B cell (primary cell): ENCODE data around the gene MYO1C. TPM values are rescaled to one million over a fixed set of nuclear protein-coding genes. Genes with fewer than 3 reads are reported as not detected.

ENCODE experiments used
- ATAC-seq: fragments of 200-7000 bp; cut with Tn5 transposase; one replicate; pipeline ENCODE4 v1.10.0; 2021; ENCODE audit warnings: low read depth, mild to moderate bottlenecking, moderate number of reproducible peaks, moderate library complexity
- CTCF ChIA-PET: fragments of 350-600 bp; sonication (Branson Sonifier 250); formaldehyde crosslinking; loops from one replicate; lab custom pipeline; 2021; ENCODE audit warnings: antibody characterized with exemption, inconsistent platforms; lab: Charles Lee
- POLR2A ChIA-PET: fragments of 350-600 bp; sonication (Branson Sonifier 250); formaldehyde crosslinking; loops from one replicate; lab custom pipeline; 2021; ENCODE audit warnings: antibody characterized with exemption; lab: Charles Lee
- DNase-seq: peaks from one replicate; pipeline ENCODE4 v3.0.0; 2013
- H2AFZ ChIP-seq: 2 replicates; pipeline ENCODE4 v1.6.1; 2012; ENCODE audit warnings: mild to moderate bottlenecking, low read depth, low read length; ENCODE audit not compliant: insufficient read depth, poor library complexity, severe bottlenecking
- H3K27ac ChIP-seq, 2 donors: 1 replicate in 1 of 2; 2 replicates in 1 of 2; pipeline ENCODE4 v1.5.1; 2012 to 2013; ENCODE audit warnings: low read length in 2 of 2, mild to moderate bottlenecking in 2 of 2, moderate library complexity in 1 of 2
- H3K27me3 ChIP-seq, 4 experiments: fragments of 200-600 bp in 1 of 4; sonication (generic) in 1 of 4; replicated peaks in 1 of 4; 1 replicate in 2 of 4; 2 replicates in 2 of 4; pipeline versions ENCODE4 v1.6.1 to v1.7.0; 2013 to 2016; ENCODE audit warnings: low read length in 3 of 4, mild to moderate bottlenecking in 2 of 4, mixed read lengths in 1 of 4, moderate library complexity in 1 of 4; ENCODE audit not compliant: insufficient read depth in 4 of 4, control insufficient read depth in 3 of 4; ENCODE audit errors: control extremely low read depth in 1 of 4
- H3K36me3 ChIP-seq, 2 experiments: replicated peaks in 1 of 2; 1 replicate in 1 of 2; 2 replicates in 1 of 2; pipeline versions ENCODE4 v1.6.1 to v1.7.1; 2013; ENCODE audit warnings: low read length in 1 of 2; ENCODE audit not compliant: insufficient read depth in 2 of 2, control insufficient read depth in 1 of 2; ENCODE audit errors: control extremely low read depth in 1 of 2, extremely low read depth in 1 of 2
- H3K4me1 ChIP-seq, 2 donors: fragments of 200-600 bp in 1 of 2; sonication (generic) in 1 of 2; 1 replicate in 1 of 2; 2 replicates in 1 of 2; pipeline versions ENCODE4 v1.5.1 to v1.6.1; 2013 to 2017; ENCODE audit warnings: low read length in 2 of 2; ENCODE audit not compliant: control insufficient read depth in 2 of 2, insufficient read depth in 2 of 2
- H3K4me2 ChIP-seq: replicated peaks from 2 replicates; pipeline ENCODE3; 2012; ENCODE audit warnings: mild to moderate bottlenecking, low read depth, low read length; ENCODE audit not compliant: poor library complexity, severe bottlenecking
- H3K4me3 ChIP-seq, 5 experiments: fragments of 200-600 bp in 1 of 5; sonication (generic) in 1 of 5; 1 replicate in 3 of 5; 2 replicates in 2 of 5; pipeline versions ENCODE4 v1.5.1 to v1.7.0; 2011 to 2016; ENCODE audit warnings: low read length in 4 of 5, mild to moderate bottlenecking in 4 of 5, low read depth in 2 of 5, control low read depth in 1 of 5, moderate library complexity in 1 of 5; ENCODE audit not compliant: insufficient read depth in 1 of 5; ENCODE audit errors: control extremely low read depth in 1 of 5, extremely low read depth in 1 of 5
- H3K79me2 ChIP-seq: fragments of 200-600 bp; sonication (generic); one replicate; pipeline ENCODE4 v1.6.0; 2016; ENCODE audit warnings: low read length; ENCODE audit not compliant: control insufficient read depth, insufficient read depth
- H3K9ac ChIP-seq: fragments of 200-600 bp; sonication (generic); 2 replicates; pipeline ENCODE4 v1.6.1; 2017; ENCODE audit warnings: mild to moderate bottlenecking, low read length, moderate library complexity
- H3K9me3 ChIP-seq, 3 donors: one replicate each; pipeline versions ENCODE4 v1.6.1 to v1.7.1; 2013; ENCODE audit warnings: low read length in 2 of 3; ENCODE audit not compliant: control insufficient read depth in 2 of 3, insufficient read depth in 1 of 3; ENCODE audit errors: control extremely low read depth in 1 of 3
- H4K20me1 ChIP-seq: 2 replicates; pipeline ENCODE4 v1.6.0; 2012; ENCODE audit warnings: mild to moderate bottlenecking, low read length; ENCODE audit not compliant: insufficient read depth, control insufficient read depth, poor library complexity, severe bottlenecking
- H3K27ac Mint-ChIP-seq: one replicate; pipeline ENCODE4 v1.8.0; 2021; ENCODE audit warnings: mixed read lengths
- H3K27me3 Mint-ChIP-seq: one replicate; pipeline ENCODE4 v1.8.0; 2021; ENCODE audit warnings: mixed read lengths
- H3K4me1 Mint-ChIP-seq: one replicate; pipeline ENCODE4 v1.8.0; 2021; ENCODE audit warnings: mixed read lengths
- H3K4me3 Mint-ChIP-seq: one replicate; pipeline ENCODE4 v1.8.0; 2021; ENCODE audit warnings: mixed read lengths
- H3K9me3 Mint-ChIP-seq: one replicate; pipeline ENCODE4 v1.8.0; 2022; ENCODE audit warnings: mixed read lengths; ENCODE audit not compliant: insufficient read depth
- CTCF ChIP-seq: fragments of 200-600 bp; IDR thresholded peaks from one replicate; pipeline ENCODE4 v1.8.0; 2022; ENCODE audit warnings: antibody characterized with exemption, mild to moderate bottlenecking
- EZH2 ChIP-seq: IDR thresholded peaks from 2 replicates; pipeline ENCODE4 v1.6.1; 2012; ENCODE audit warnings: borderline replicate concordance, low read depth, mild to moderate bottlenecking, moderate library complexity, low read length; ENCODE audit not compliant: insufficient read depth, poor library complexity, severe bottlenecking
- WGBS: methylation state at CpG from one replicate; pipeline ENCODE4 v1.1.5; 2013; ENCODE audit warnings: missing lambda C conversion rate; ENCODE audit not compliant: insufficient coverage; 5-methylcytosine and 5-hydroxymethylcytosine counted together
- intact Hi-C: fragments of 100-400 bp; cut with micrococcal nuclease; formaldehyde crosslinking; loops from one replicate; pipeline ENCODE4 v1.10.0; 2022
- polyA plus RNA-seq: library from polyadenylated mRNA; depleted of rRNA; stranded (reverse); fragments of >200 nt; gene quantifications from 2 replicates; pipeline ENCODE4 v1.2.3, GENCODE V29; 2012
- total RNA-seq, 2 donors: library from RNA; stranded (reverse); fragments of 120-200 nt in 1 of 2; gene quantifications; 1 replicate in 1 of 2; 2 replicates in 1 of 2; pipeline versions ENCODE4 v1.2.3 to v1.2.4, GENCODE V29; 2013 to 2022

MYO1C gene
- total and polyA plus RNA-seq, 2 donors (not counting 1 experiment from before 2014, with no cell fraction given): 54.7 to 81.7 TPM

- ChIA-PET CTCF (interaction anchor here (1.0 kb wide), 1 partner anchor 8 kb away, joined by 3 read pairs; no protein-coding TSS in a partner anchor), POLR2A (no interaction called here)
- no peaks in the 10 kb centered on the region for H3K27me3 ChIP-seq
- Mint-ChIP-seq H3K9me3 (no peaks in the 10 kb centered on the region), H3K27me3 (no peaks in the 10 kb centered on the region), H3K4me3 (no peak overlapping the region), H3K27ac (no peak overlapping the region), H3K4me1 (no peaks in the 10 kb centered on the region)
- intact Hi-C loops: no loop called here
- H3K4me3 ChIP-seq: no peak overlapping the region
- ATAC-seq (no peak), DNase-seq (no peak)
- 94% methylated on average over 10 of the region's 13 CpGs for WGBS
- H2AFZ ChIP-seq: no peak overlapping the region
- peaks cover 44% of the 10 kb centered on the region for H3K79me2 ChIP-seq
- peaks cover 17% of the 10 kb centered on the region for H4K20me1 ChIP-seq
- H3K4me2 ChIP-seq: no peak overlapping the region
- no peak for TF ChIP-seq EZH2
- no peak for TF ChIP-seq CTCF
- H3K4me1 ChIP-seq: no peaks in the 10 kb centered on the region
- no peak overlapping the region for H3K9ac ChIP-seq
- peaks cover 0 to 64% of the 10 kb centered on the region in 2 experiments for H3K36me3 ChIP-seq
- no peak overlapping the region for H3K27ac ChIP-seq
- no peaks in the 10 kb centered on the region for H3K9me3 ChIP-seq
These were observed 14.3 kb upstream of the MYO1C start for GRCh38 chr17:1506649-1507267.

GRCh38 chr17:1505586-1505985 lies 13.1 kb upstream of the MYO1C start:
- Mint-ChIP-seq H3K27ac (no peak overlapping the region), H3K9me3 (no peaks in the 10 kb centered on the region), H3K27me3 (no peaks in the 10 kb centered on the region), H3K4me3 (no peak overlapping the region), H3K4me1 (no peaks in the 10 kb centered on the region)
- intact Hi-C loops: no loop called here
- TF ChIP-seq CTCF: no peak
- TF ChIP-seq EZH2: no peak
- H3K27me3 ChIP-seq: no peaks in the 10 kb centered on the region
- H3K9me3 ChIP-seq: no peaks in the 10 kb centered on the region
- peaks cover 0 to 58% of the 10 kb centered on the region in 2 experiments for H3K36me3 ChIP-seq
- no peak overlapping the region for H3K27ac ChIP-seq
- H2AFZ ChIP-seq: no peak overlapping the region
- H3K9ac ChIP-seq: no peak overlapping the region
- no peaks in the 10 kb centered on the region for H3K4me1 ChIP-seq
- peaks cover 6% of the 10 kb centered on the region for H4K20me1 ChIP-seq
- ChIA-PET CTCF (interaction anchor here (0.5 to 2.1 kb wide), 5 partner anchors 9 to 141 kb away, joined by 3 to 12 read pairs (median 4); partner anchors contain the start of gene INPP5K), POLR2A (no interaction called here)
- no peak for DNase-seq
- peaks cover 34% of the 10 kb centered on the region for H3K79me2 ChIP-seq
- H3K4me3 ChIP-seq: no peak overlapping the region
- H3K4me2 ChIP-seq: no peak overlapping the region
- ATAC-seq: no peak
- 100% methylated on average over 2 of the region's 5 CpGs for WGBS
